ENCODE measurements around the gene DVL1. TPM values are rescaled to one million over a fixed set of nuclear protein-coding genes. Genes with fewer than 3 reads are reported as not detected.
A peak's percentile ranks its signal among the peaks of the same experiment; 100 is the strongest.

Gene DVL1
- total RNA-seq, 1 experiment from 2014 or later = 71.0 TPM

DNA sequence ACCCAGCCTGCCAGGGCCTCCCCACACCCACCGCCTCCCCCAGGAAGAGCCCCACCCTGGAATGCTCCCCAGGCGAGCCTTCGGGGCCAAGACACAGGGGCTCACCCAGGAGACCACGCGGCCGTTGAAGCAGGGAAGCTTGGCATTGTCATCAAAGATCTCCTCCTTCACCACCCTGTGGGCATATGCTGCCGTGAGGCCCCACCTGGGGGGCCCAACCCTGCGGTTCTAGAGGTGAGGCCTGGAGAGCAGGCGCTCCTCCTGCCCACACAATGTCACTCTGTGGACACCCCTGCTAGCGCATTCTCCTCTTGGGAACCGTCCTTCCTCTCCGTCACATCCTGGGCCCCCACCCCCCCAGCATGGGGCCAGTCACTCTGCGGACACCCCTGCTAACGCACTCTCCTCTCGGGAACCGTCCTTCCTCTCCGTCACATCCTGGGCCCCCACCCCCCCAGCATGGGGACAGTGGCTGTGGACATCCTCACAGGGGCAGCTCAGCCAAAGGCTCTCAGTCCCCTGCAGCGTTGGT is 6.6 kb downstream of the DVL1 start:
- no peak overlapping the region for H3K18ac ChIP-seq (ENCODE audit: insufficient read length, low read depth, low read length)
- H3K4ac ChIP-seq (ENCODE audit: low read depth, low read length) = no peak overlapping the region
- no peak overlapping the region for H2BK120ac ChIP-seq (ENCODE audit: low read depth, low read length, poor library complexity, severe bottlenecking)
- no peak overlapping the region for H3K23ac ChIP-seq (ENCODE audit: insufficient read length, low read depth, low read length)
- no peak overlapping the region for H3K9ac ChIP-seq (ENCODE audit: extremely low read depth, insufficient read length, low read length)
- Mint-ChIP-seq H3K27ac (peak overlapping the region in 1 of 3 experiments; percentile 74; a peak in 2 of 7 replicates), H3K27me3 (ENCODE audit: low read depth) (no peaks in the 10 kb centered on the region), H3K36me3 (ENCODE audit: insufficient read depth in 1 of 3, low read depth in 3 of 3) (peaks cover 21 to 34% (median 31%) of the 10 kb centered on the region in 3 experiments), H3K9me3 (peaks cover 0 to 8% of the 10 kb centered on the region in 2 experiments; a peak in 3 of 5 replicates), H3K4me3 (no peak overlapping the region), H3K4me1 (peaks cover 4 to 10% of the 10 kb centered on the region in 2 experiments)
- no peak overlapping the region for H2BK20ac ChIP-seq (ENCODE audit: low read depth, low read length, poor library complexity, severe bottlenecking)
- H2BK12ac ChIP-seq (ENCODE audit: insufficient read length, low read depth, low read length) = no peak overlapping the region
- no peak overlapping the region for H4K8ac ChIP-seq (replicated peaks; ENCODE audit: insufficient read length, low read depth, low read length)
- H3K79me1 ChIP-seq (ENCODE audit: insufficient read depth, low read depth, low read length, poor library complexity, severe bottlenecking) = peaks cover 9% of the 10 kb centered on the region
- H3T11ph ChIP-seq (ENCODE audit: low read length) = no peak overlapping the region
- no peak overlapping the region for H2AK5ac ChIP-seq (ENCODE audit: insufficient read length, low read length)
- no peaks in the 10 kb centered on the region for H3K23me2 ChIP-seq (ENCODE audit: insufficient read length, low read depth, low read length, poor library complexity, severe bottlenecking)
- TF ChIP-seq, protein P1, sequence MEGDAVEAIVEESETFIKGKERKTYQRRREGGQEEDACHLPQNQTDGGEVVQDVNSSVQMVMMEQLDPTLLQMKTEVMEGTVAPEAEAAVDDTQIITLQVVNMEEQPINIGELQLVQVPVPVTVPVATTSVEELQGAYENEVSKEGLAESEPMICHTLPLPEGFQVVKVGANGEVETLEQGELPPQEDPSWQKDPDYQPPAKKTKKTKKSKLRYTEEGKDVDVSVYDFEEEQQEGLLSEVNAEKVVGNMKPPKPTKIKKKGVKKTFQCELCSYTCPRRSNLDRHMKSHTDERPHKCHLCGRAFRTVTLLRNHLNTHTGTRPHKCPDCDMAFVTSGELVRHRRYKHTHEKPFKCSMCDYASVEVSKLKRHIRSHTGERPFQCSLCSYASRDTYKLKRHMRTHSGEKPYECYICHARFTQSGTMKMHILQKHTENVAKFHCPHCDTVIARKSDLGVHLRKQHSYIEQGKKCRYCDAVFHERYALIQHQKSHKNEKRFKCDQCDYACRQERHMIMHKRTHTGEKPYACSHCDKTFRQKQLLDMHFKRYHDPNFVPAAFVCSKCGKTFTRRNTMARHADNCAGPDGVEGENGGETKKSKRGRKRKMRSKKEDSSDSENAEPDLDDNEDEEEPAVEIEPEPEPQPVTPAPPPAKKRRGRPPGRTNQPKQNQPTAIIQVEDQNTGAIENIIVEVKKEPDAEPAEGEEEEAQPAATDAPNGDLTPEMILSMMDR (conservative IDR thresholded peaks at IDR 0.05) = no peak
- DNase-seq = no peak
- no peaks in the 10 kb centered on the region; the same call in 1 of the 2 replicates for H3K4me1 ChIP-seq (ENCODE audit: insufficient read depth, low read length)
- H3K4me2 ChIP-seq (ENCODE audit: insufficient read depth, insufficient read length, low read length) = no peak overlapping the region
- H3K27me3 ChIP-seq (ENCODE audit: insufficient read depth, low read length) = no peaks in the 10 kb centered on the region
- H3K14ac ChIP-seq (ENCODE audit: insufficient read depth, low read length) = no peak overlapping the region
- H4K20me1 ChIP-seq (ENCODE audit: control insufficient read depth, insufficient read depth, insufficient read length) = no peaks in the 10 kb centered on the region
- no CpG with 5 or more reads among the region's 18 CpGs for WGBS (ENCODE audit: extremely low coverage, insufficient read length, low lambda C conversion rate)
- H4K91ac ChIP-seq (ENCODE audit: insufficient read length, low read depth, low read length) = no peak overlapping the region
- H4K5ac ChIP-seq (ENCODE audit: insufficient read length, low read depth, low read length) = no peak overlapping the region
- H2AFZ ChIP-seq (ENCODE audit: low read length) = no peak overlapping the region
- H3K27ac ChIP-seq (ENCODE audit: insufficient read length, low read depth, low read length) = no peak overlapping the region
- no peaks in the 10 kb centered on the region for H3K9me3 ChIP-seq (ENCODE audit: control insufficient read depth, low read depth, low read length)
- no peaks in the 10 kb centered on the region; the same call in 1 of the 2 replicates for H3K79me2 ChIP-seq (ENCODE audit: insufficient read depth, low read length)
- no peak overlapping the region for H2BK5ac ChIP-seq (ENCODE audit: insufficient read length, low read length)
- H2BK15ac ChIP-seq (ENCODE audit: low read depth, low read length) = no peak overlapping the region
- H3K56ac ChIP-seq (ENCODE audit: insufficient read length, low read depth, low read length) = no peak overlapping the region
